ENCODE data around the gene B3GALNT1.
"Not testable (repeated sequence)": the region's sequence is repeated elsewhere in the genome, so short reads cannot be mapped to it uniquely, and the experiment has no call there.

Gene B3GALNT1

DNA sequence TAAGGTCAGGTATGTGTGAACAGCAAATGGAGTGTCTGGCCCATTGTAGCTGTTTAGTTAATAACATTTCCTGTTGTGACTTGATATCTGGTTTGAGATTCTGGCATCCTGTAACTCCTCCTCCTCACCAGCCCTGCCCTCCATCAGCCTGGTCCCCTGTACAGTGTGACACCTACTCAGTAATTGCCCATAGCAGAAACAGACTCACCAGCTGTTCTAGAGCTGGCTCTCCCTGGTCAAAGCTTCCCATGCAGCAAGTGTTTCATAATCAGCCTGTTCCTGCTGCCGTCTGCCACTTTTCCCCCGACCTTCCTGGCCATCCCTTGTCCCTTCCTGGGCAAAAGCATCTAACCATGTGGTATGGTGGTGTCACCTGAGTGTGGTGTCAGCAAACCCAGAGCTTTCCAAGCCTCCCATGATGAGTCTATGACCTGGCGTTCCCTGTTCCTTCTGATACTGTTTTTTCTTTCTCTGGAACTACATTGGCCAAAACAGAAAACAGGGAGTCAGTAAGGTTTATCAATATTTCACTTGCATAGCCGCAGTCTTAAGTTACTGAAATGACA lies 55.4 kb downstream of the B3GALNT1 start:
- no peaks in the 10 kb centered on the region for H3K9me3 ChIP-seq (replicated peaks; ENCODE audit: low read length)

DNA sequence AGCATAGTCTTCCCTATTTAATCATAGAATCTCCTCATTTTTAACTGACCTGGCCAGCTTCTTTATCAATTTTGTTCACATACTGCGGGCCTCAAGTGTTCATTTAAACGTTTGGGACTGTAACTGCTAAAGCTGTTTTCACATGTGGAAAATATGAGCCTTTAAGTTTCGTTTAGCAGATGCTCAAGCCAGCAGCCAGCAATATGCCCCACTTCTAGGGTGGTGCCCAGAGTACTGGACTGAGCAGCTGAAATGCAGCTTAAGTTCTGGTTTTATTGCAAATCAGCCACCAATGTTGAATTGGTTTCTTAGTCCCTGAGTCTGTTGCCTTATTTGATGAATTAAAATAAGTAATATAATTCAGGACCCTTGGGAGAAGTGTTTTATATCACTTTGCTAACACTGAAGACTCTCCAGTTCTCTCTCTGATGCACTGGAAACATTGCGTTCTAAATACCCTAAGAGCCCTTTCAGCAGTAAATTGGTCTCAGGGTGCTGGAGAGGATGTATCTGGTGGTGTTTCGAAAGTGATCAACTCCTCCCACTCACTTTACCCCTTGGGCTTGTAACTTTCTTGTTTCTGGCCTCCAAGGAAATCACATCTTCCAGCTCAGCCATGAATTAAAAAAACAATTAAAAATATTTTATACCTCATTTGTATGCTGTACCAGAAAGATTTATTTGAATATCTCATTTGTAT lies 61.7 kb downstream of the B3GALNT1 start:
- H3K4me2 ChIP-seq (ENCODE audit: low read length), result no peak overlapping the region
- no peak overlapping the region for H3K4me3 ChIP-seq (ENCODE audit: low read length)
- H3K4me1 ChIP-seq (ENCODE audit: control insufficient read depth, insufficient read depth, low read length), result peaks cover 6% of the 10 kb centered on the region
- H3K36me3 ChIP-seq (ENCODE audit: insufficient read depth, low read length), result no peaks in the 10 kb centered on the region
- no peak overlapping the region for H3K9ac ChIP-seq (ENCODE audit: low read depth, low read length)
- no peaks in the 10 kb centered on the region for H3K9me3 ChIP-seq (replicated peaks; ENCODE audit: low read length)
- no peaks in the 10 kb centered on the region for H3K27me3 ChIP-seq (ENCODE audit: control insufficient read depth, insufficient read depth, low read length)

More for the DNA sequence above, 55.4 kb downstream of the B3GALNT1 start:
- Histone ChIP-seq H3K27me3 (ENCODE audit: control insufficient read depth, insufficient read depth, low read length) (no peaks in the 10 kb centered on the region), H3K4me2 (ENCODE audit: low read length) (no peak overlapping the region), H3K9ac (ENCODE audit: low read depth, low read length) (no peak overlapping the region), H3K4me1 (ENCODE audit: control insufficient read depth, insufficient read depth, low read length) (no peaks in the 10 kb centered on the region), H3K4me3 (ENCODE audit: low read length) (no peak overlapping the region), H3K36me3 (ENCODE audit: insufficient read depth, low read length) (no peaks in the 10 kb centered on the region)

DNA sequence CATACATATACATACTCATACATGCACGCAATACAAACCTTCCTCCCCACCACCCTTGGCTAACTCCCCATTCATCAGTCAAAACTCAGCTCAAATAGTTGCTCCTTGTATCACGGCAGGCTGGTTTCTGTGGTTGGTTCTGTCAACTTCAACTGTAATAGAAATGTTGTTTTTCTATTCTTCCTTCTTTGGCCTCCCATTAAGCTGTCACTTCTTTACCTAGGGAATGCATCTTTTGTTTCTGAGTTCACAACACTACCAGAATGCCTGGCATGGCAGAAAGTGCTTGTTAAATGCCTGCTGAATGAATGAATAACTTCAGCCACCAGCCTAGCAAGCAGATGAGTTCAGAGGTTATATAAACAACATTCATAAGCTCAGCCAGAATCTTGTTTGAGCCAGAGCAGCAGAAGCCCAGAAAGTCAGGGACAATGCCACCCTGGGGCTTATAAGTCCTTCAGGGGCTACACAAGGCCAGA lies 63.1 kb downstream of the B3GALNT1 start:
- Histone ChIP-seq H3K36me3 (ENCODE audit: insufficient read depth, low read length) (no peaks in the 10 kb centered on the region), H3K9me3 (replicated peaks; ENCODE audit: low read length) (no peaks in the 10 kb centered on the region), H3K9ac (ENCODE audit: low read depth, low read length) (no peak overlapping the region), H3K4me3 (ENCODE audit: low read length) (no peak overlapping the region), H3K4me1 (ENCODE audit: control insufficient read depth, insufficient read depth, low read length) (peaks cover 6% of the 10 kb centered on the region), H3K4me2 (ENCODE audit: low read length) (no peak overlapping the region), H3K27me3 (ENCODE audit: control insufficient read depth, insufficient read depth, low read length) (no peaks in the 10 kb centered on the region)

DNA sequence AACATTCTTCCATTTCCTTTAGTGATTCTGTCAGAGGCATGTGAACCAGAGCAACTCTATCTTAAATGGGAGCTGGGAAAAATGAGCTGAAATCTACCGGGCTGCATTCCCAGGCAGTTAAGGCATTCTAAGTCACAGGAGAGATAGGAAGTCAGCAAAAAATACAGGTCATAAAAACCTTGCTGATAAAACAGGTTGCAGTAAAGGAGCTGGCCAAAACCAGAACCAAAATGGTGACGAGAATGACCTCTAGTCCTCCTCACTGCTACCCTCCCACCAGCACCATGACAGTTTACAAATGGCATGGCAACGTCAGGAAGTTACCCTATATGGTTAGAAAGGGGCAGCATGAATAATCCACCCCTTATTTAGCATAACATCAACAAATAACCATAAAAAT lies 66.4 kb downstream of the B3GALNT1 start:
- Histone ChIP-seq H3K9me3 (replicated peaks; ENCODE audit: low read length) (no peaks in the 10 kb centered on the region), H3K27me3 (ENCODE audit: control insufficient read depth, insufficient read depth, low read length) (no peaks in the 10 kb centered on the region), H3K9ac (ENCODE audit: low read depth, low read length) (no peak overlapping the region), H3K4me1 (ENCODE audit: control insufficient read depth, insufficient read depth, low read length) (peaks cover 11% of the 10 kb centered on the region), H3K4me2 (ENCODE audit: low read length) (no peak overlapping the region), H3K36me3 (ENCODE audit: insufficient read depth, low read length) (no peaks in the 10 kb centered on the region), H3K4me3 (ENCODE audit: low read length) (no peak overlapping the region)

DNA sequence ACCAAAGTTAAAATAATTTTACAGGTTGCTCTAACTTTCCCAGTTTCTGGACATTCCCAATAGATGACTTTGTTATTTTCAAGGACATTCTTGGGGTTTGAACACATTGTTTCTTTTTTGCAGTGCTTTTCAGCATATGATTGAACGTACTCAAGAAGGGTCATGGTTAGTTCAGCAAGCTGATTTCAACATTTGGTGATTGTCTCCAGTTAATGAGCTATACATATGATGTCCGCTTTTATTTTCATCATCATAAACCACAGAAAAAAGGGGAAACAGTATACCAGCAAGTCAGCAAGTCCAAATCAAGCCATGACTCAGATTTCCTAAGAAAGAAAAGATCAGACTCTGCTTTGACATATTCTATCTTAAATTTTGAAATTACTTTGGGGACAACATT lies 69.4 kb downstream of the B3GALNT1 start:
- Histone ChIP-seq H3K4me3 (ENCODE audit: low read length) (no peak overlapping the region), H3K9ac (ENCODE audit: low read depth, low read length) (no peak overlapping the region)

DNA sequence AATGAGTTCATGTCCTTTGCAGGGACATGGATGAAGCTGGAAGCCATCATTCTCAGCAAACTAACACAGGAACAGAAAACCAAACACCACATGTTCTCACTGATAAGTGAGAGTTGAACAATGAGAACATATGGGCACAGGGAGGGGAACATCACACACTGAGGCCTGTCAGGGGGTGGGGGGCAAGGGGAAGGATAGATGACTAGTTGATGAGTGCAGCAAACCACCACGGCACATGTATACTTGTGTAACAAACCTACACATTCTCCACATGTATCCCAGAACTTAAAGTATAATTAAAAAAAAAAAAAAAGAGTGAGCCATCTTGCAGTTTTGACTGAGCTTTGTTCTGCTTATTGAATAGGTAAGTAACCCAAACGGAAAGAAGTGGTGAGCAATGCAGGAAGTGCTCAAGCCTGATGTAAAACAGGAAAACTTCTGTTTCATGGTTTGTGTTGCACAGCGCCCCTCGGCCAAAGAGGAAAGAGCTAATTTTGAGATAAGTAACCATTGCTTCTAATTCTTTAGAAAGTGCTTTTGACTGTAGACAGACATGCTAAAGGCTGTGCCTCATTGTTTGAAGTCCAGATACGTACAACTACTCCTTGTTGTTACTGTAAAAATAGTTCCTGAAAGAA lies 70.1 kb downstream of the B3GALNT1 start:
- not testable (repeated sequence) for H3K36me3 ChIP-seq (ENCODE audit: insufficient read depth, low read length); H3K4me3 ChIP-seq (ENCODE audit: low read length); H3K27me3 ChIP-seq (ENCODE audit: control insufficient read depth, insufficient read depth, low read length); H3K9me3 ChIP-seq (replicated peaks; ENCODE audit: low read length); H3K4me1 ChIP-seq (ENCODE audit: control insufficient read depth, insufficient read depth, low read length); H3K4me2 ChIP-seq (ENCODE audit: low read length)
- H3K9ac ChIP-seq (ENCODE audit: low read depth, low read length), result peak overlapping the region; percentile 37

More for the DNA sequence above, 69.4 kb downstream of the B3GALNT1 start:
- no peaks in the 10 kb centered on the region for H3K27me3 ChIP-seq (ENCODE audit: control insufficient read depth, insufficient read depth, low read length)
- no peaks in the 10 kb centered on the region for H3K9me3 ChIP-seq (replicated peaks; ENCODE audit: low read length)
- H3K4me2 ChIP-seq (ENCODE audit: low read length), result no peak overlapping the region
- H3K4me1 ChIP-seq (ENCODE audit: control insufficient read depth, insufficient read depth, low read length), result peaks cover 5% of the 10 kb centered on the region
- no peaks in the 10 kb centered on the region for H3K36me3 ChIP-seq (ENCODE audit: insufficient read depth, low read length)
